Measurements from ENCODE around the gene ELAC2.
A peak's percentile ranks its signal among the peaks of the same experiment; 100 is the strongest.
"Not testable (repeated sequence)": the region's sequence is repeated elsewhere in the genome, so short reads cannot be mapped to it uniquely, and the experiment has no call there.

ELAC2 gene

DNA sequence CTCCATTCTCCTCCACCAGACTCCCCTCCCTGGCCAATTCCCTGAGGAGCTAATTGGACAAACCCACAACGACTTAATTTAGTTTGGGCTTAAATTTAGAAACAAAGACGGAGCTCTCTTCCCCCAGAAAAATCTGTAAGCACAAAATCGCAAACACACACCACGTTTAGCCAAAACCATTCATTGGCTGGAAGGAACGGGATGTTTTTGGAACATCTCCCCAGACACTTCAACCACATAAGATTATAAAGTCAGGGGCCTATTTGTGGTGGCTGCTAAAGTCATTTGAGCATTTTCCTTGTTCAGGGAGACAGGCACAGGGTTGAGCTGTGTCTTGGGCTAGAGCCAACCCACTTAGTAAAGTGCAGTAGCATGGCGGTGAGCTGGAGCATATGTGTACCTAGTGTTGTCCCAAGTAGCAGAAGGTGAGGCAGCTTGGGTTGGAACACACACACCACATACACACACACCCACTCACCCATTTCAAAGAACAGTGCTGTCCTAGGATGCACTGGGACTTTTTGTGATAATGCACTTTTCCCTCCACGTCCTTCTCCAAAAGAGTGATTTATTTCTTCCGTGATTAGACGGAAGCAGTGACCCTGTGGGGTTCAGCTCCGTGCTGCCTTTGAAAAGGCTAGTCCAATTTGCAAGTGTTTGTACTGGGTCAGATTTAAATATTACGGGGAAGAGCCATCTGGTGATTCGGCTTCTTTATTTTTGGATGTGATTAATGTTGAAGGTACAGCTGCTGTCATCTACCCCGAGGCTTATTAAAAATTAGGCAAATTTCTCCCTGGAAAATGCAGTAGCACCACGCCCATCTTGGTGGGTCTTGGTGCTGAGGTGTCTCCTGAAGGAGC lies 32.2 kb downstream of the ELAC2 start:
- Histone ChIP-seq H3K27me3 (ENCODE audit: control insufficient read depth, insufficient read depth, low read length) (peaks cover 4% of the 10 kb centered on the region), H3K36me3 (ENCODE audit: insufficient read depth, low read length) (peaks cover 6% of the 10 kb centered on the region), H3K4me3 (ENCODE audit: low read length) (no peak overlapping the region), H3K9ac (ENCODE audit: low read depth, low read length) (no peak overlapping the region), H3K4me1 (ENCODE audit: control insufficient read depth, insufficient read depth, low read length) (peaks cover 34% of the 10 kb centered on the region), H3K9me3 (replicated peaks; ENCODE audit: low read length) (no peaks in the 10 kb centered on the region), H3K4me2 (ENCODE audit: low read length) (no peak overlapping the region)

DNA sequence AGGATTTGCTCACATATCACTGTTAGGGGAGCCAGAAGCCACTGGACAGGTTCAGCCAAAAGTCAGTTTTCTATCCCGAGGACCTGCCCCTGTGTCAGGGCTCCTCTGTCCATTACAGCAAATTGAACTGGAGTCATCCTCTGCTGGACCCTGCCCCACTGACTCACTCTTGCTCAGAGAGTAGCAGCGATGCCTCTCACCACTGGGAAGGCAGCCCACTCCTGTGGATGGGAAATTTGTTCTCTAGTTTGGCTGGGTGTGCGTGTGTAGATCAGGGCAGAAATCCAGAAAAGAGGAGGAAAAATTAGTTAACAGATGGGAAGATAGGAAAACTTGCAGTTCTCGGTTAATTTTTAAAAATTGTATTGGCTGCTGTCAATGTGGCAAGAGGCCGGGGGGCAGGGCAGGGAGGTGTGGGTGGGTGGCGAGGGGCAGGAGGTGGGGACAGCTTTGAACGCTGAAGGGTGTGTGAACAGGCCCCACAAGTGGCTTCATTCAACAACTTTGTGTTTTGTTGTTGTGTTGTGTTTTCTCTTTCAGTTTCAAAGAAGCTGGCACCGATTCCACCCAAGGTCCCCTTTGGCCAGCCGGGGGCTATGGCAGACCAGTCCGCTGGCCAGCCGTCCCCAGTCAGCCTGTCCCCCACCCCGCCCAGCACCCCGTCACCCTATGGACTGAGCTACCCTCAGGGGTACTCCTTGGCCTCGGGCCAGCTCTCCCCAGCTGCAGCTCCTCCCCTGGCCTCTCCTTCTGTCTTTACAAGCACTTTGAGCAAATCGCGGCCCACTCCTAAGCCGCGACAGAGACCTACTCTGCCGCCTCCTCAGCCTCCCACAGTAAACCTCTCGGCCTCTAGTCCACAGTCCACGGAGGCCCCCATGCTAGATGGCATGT lies 33.6 kb downstream of the ELAC2 start:
- peak overlapping the region; percentile 65 for H3K4me2 ChIP-seq (ENCODE audit: low read length)
- peak overlapping the region; percentile 20 for H3K4me3 ChIP-seq (ENCODE audit: low read length)
- peaks cover 32% of the 10 kb centered on the region for H3K4me1 ChIP-seq (ENCODE audit: control insufficient read depth, insufficient read depth, low read length)
- peaks cover 4% of the 10 kb centered on the region for H3K27me3 ChIP-seq (ENCODE audit: control insufficient read depth, insufficient read depth, low read length)
- peak overlapping the region; percentile 24 for H3K9ac ChIP-seq (ENCODE audit: low read depth, low read length)
- H3K9me3 ChIP-seq (replicated peaks; ENCODE audit: low read length) = no peaks in the 10 kb centered on the region
- no peaks in the 10 kb centered on the region for H3K36me3 ChIP-seq (ENCODE audit: insufficient read depth, low read length)

DNA sequence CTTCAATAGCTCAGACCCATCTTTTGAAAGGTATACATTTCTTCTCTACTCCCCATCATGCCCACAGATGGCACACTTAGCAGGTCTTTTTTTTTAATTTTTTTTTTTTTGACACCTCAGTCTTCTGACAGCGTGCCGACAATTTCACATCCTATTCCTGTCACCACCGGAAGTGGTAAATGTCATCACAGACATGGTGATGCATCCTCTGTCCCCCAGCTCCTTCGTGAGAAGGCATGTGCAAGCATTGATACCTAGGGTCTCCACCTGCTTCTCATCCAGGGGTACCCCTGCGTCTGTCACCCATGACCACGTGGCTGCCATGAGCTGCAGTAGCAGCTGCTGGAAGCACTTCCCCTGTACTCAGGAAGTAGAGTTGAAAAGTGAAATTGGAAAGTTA lies 35.6 kb downstream of the ELAC2 start:
- H3K4me3 ChIP-seq (ENCODE audit: low read length) = no peak overlapping the region
- peaks cover 4% of the 10 kb centered on the region for H3K27me3 ChIP-seq (ENCODE audit: control insufficient read depth, insufficient read depth, low read length)
- no peaks in the 10 kb centered on the region for H3K9me3 ChIP-seq (replicated peaks; ENCODE audit: low read length)
- H3K4me2 ChIP-seq (ENCODE audit: low read length) = no peak overlapping the region
- no peak overlapping the region for H3K9ac ChIP-seq (ENCODE audit: low read depth, low read length)
- peaks cover 29% of the 10 kb centered on the region for H3K4me1 ChIP-seq (ENCODE audit: control insufficient read depth, insufficient read depth, low read length)
- no peaks in the 10 kb centered on the region for H3K36me3 ChIP-seq (ENCODE audit: insufficient read depth, low read length)

GRCh38 chr17:12979826-12980500 lies 37.9 kb downstream of the ELAC2 start:
- Histone ChIP-seq H3K4me2 (ENCODE audit: low read length) (no peak overlapping the region), H3K4me3 (ENCODE audit: low read length) (no peak overlapping the region), H3K9me3 (replicated peaks; ENCODE audit: low read length) (no peaks in the 10 kb centered on the region), H3K9ac (ENCODE audit: low read depth, low read length) (no peak overlapping the region), H3K36me3 (ENCODE audit: insufficient read depth, low read length) (no peaks in the 10 kb centered on the region), H3K4me1 (ENCODE audit: control insufficient read depth, insufficient read depth, low read length) (peaks cover 14% of the 10 kb centered on the region), H3K27me3 (ENCODE audit: control insufficient read depth, insufficient read depth, low read length) (peaks cover 7% of the 10 kb centered on the region)

GRCh38 chr17:12979246-12979645 lies 38.6 kb downstream of the ELAC2 start:
- Histone ChIP-seq H3K9me3 (replicated peaks; ENCODE audit: low read length) (no peaks in the 10 kb centered on the region), H3K36me3 (ENCODE audit: insufficient read depth, low read length) (no peaks in the 10 kb centered on the region), H3K9ac (ENCODE audit: low read depth, low read length) (no peak overlapping the region), H3K4me1 (ENCODE audit: control insufficient read depth, insufficient read depth, low read length) (peaks cover 10% of the 10 kb centered on the region), H3K4me2 (ENCODE audit: low read length) (no peak overlapping the region), H3K27me3 (ENCODE audit: control insufficient read depth, insufficient read depth, low read length) (peaks cover 10% of the 10 kb centered on the region), H3K4me3 (ENCODE audit: low read length) (no peak overlapping the region)

DNA sequence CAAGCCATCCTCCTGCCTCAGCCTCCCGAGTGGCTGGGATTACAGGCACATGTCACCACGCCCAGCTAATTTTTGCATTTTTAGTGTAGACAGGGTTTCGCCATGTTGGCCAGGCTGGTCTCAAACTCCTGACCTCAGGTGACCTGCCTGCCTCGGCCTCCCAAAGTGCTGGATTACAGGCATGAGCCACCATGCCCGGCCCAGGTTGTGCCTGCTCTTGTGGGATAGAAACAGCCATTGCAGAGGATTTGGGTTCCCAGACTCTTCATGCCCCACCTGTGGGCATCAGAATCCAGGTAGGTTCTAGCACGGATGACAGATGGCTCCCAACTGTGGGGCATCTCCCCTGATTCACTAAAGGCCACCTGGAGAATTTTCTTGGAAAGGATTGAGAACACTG lies 39.0 kb downstream of the ELAC2 start:
- Histone ChIP-seq H3K4me1 (ENCODE audit: control insufficient read depth, insufficient read depth, low read length) (peaks cover 10% of the 10 kb centered on the region), H3K27me3 (ENCODE audit: control insufficient read depth, insufficient read depth, low read length) (peaks cover 13% of the 10 kb centered on the region)
- not testable (repeated sequence) for H3K4me2 ChIP-seq (ENCODE audit: low read length); H3K9ac ChIP-seq (ENCODE audit: low read depth, low read length); H3K9me3 ChIP-seq (replicated peaks; ENCODE audit: low read length); H3K36me3 ChIP-seq (ENCODE audit: insufficient read depth, low read length); H3K4me3 ChIP-seq (ENCODE audit: low read length)

DNA sequence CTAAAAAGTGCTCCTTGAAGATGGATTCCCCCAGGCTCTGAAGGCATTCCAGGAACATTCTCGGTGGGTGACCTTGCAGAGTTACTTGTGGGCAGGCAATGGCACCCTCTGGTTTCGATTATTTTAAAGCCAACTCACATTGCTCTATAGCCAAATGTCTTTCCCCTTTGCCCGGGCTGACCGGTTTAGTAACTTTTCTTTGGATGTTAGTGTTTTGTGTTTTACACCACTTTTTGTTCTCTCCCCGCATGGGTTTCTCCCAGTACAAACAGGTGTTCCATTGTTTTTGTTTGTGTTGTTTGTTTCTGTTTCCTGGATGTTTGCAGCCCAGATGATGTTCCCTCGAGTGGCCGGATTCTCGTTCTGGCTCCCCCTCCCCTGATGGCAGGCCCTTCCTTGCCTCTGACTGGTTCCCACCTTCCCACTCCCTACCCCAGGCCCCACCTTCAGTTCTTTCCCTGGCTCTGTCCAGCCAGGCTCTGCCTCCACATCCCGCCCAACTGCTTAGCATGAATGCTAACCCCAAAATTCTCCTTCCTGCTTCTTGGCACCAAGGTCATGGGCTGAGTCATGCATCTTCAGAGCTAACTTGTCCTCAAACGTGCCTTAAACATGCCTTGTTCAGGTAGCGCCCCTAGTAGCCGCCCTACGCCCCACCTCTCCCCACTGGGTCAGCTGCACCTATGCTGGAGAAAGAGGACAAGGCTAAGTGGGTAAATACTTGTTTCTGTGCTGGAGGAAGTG lies 40.6 kb downstream of the ELAC2 start:
- no peaks in the 10 kb centered on the region for H3K36me3 ChIP-seq (ENCODE audit: insufficient read depth, low read length)
- peaks cover 9% of the 10 kb centered on the region for H3K4me1 ChIP-seq (ENCODE audit: control insufficient read depth, insufficient read depth, low read length)
- H3K4me3 ChIP-seq (ENCODE audit: low read length) = no peak overlapping the region
- H3K4me2 ChIP-seq (ENCODE audit: low read length) = no peak overlapping the region
- no peak overlapping the region for H3K9ac ChIP-seq (ENCODE audit: low read depth, low read length)
- H3K9me3 ChIP-seq (replicated peaks; ENCODE audit: low read length) = no peaks in the 10 kb centered on the region
- H3K27me3 ChIP-seq (ENCODE audit: control insufficient read depth, insufficient read depth, low read length) = peaks cover 19% of the 10 kb centered on the region

DNA sequence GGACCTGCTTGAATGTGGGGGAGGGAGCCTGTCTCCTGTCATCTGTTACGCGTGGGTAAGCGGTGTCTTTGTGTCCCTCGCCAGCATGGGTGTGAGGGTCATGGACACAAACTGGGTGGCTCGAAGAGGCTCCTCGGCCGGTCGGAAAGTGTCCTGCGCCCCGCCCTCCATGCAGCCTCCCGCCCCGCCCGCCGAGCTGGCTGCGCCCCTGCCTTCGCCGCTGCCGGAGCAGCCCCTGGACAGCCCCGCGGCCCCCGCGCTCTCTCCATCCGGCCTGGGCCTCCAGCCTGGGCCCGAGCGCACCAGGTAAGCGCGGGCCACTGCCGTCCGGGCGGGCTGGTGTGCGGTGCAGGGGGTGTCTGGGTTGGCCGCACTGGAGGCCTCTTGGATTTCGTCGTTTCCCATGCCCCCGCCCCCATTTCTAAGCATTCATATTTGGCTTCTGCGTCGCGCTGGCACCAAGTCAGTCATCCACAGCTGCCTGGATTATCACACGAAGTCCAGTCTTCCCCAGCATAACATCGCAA lies 43.8 kb downstream of the ELAC2 start:
- H3K9ac ChIP-seq (ENCODE audit: low read depth, low read length) = no peak overlapping the region
- no peaks in the 10 kb centered on the region for H3K36me3 ChIP-seq (ENCODE audit: insufficient read depth, low read length)
- peak overlapping the region; percentile 53 for H3K4me3 ChIP-seq (ENCODE audit: low read length)
- no peaks in the 10 kb centered on the region for H3K9me3 ChIP-seq (replicated peaks; ENCODE audit: low read length)
- peak overlapping the region; percentile 81 for H3K4me2 ChIP-seq (ENCODE audit: low read length)
- peaks cover 42% of the 10 kb centered on the region for H3K27me3 ChIP-seq (ENCODE audit: control insufficient read depth, insufficient read depth, low read length)
- peaks cover 9% of the 10 kb centered on the region for H3K4me1 ChIP-seq (ENCODE audit: control insufficient read depth, insufficient read depth, low read length)

DNA sequence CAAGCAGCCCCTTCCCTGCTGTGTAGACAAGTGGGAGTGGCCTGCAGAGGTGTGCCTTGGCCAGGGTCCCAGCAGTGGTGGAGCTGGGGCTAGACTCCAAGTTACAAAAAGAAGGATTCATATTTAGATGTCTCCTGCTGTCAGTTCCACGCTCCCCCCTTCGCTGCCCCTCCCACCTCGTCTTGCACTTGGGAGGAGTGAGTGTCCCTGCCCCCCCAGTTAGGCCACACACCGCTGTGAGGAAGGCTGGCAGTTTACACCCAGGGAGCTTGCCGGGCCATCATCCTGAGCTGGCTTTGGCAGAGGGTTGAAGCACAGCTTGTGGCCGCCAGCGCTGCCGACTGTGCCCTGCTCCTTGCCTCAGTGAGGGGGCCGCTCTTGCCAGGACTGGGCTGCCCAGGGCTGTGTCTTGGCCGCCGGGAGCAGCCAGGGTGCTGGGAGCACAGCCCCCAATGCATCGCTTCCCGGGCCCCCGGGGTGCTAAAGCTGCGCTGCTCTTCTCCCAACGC lies 44.3 kb downstream of the ELAC2 start:
- Histone ChIP-seq H3K4me2 (ENCODE audit: low read length) (peak overlapping the region; percentile 81), H3K9me3 (replicated peaks; ENCODE audit: low read length) (no peaks in the 10 kb centered on the region), H3K27me3 (ENCODE audit: control insufficient read depth, insufficient read depth, low read length) (peaks cover 42% of the 10 kb centered on the region), H3K36me3 (ENCODE audit: insufficient read depth, low read length) (no peaks in the 10 kb centered on the region), H3K9ac (ENCODE audit: low read depth, low read length) (no peak overlapping the region), H3K4me3 (ENCODE audit: low read length) (peak overlapping the region; percentile 53), H3K4me1 (ENCODE audit: control insufficient read depth, insufficient read depth, low read length) (peaks cover 9% of the 10 kb centered on the region)

DNA sequence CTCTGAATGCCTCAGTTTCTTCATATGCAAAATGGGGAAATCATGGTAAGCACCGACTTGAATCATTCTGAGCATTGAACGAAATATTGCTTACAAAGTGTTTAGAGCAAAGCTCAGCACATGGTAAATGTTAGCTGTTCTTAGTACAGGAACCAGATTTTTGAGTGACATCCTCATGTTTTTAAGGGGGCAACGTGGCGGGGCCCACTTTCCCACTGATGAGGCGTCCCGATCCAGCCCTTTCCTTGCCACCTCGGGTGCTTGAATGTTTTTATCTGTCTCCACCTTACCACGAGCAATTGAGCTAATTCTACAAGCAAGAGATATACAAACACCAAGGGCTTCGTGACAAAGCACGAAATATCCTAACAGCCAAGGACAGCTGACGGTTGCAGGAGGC lies 49.9 kb downstream of the ELAC2 start:
- Histone ChIP-seq H3K4me3 (ENCODE audit: low read length) (no peak overlapping the region), H3K9me3 (replicated peaks; ENCODE audit: low read length) (no peaks in the 10 kb centered on the region), H3K36me3 (ENCODE audit: insufficient read depth, low read length) (no peaks in the 10 kb centered on the region), H3K9ac (ENCODE audit: low read depth, low read length) (no peak overlapping the region), H3K27me3 (ENCODE audit: control insufficient read depth, insufficient read depth, low read length) (peaks cover 28% of the 10 kb centered on the region), H3K4me2 (ENCODE audit: low read length) (no peak overlapping the region), H3K4me1 (ENCODE audit: control insufficient read depth, insufficient read depth, low read length) (no peaks in the 10 kb centered on the region)
